DND-41 (cell line): Measurements from ENCODE around the gene MED28.

ENCODE experiments used
- EZH2 ChIP-seq: IDR thresholded peaks from 3 replicates; pipeline ENCODE4 v1.6.1; 2012; ENCODE audit warnings: borderline replicate concordance, low read depth, mild to moderate bottlenecking, moderate library complexity, low read length, inconsistent platforms; ENCODE audit not compliant: severe bottlenecking
- TF ChIP-seq, protein P1 (sequence below): IDR thresholded peaks from 2 replicates; pipeline ENCODE4 v1.5.1; 2012; ENCODE audit warnings: borderline replicate concordance, low read length, moderate library complexity, mild to moderate bottlenecking; ENCODE audit not compliant: poor library complexity, severe bottlenecking; ENCODE audit errors: extremely low read depth

DNA sequence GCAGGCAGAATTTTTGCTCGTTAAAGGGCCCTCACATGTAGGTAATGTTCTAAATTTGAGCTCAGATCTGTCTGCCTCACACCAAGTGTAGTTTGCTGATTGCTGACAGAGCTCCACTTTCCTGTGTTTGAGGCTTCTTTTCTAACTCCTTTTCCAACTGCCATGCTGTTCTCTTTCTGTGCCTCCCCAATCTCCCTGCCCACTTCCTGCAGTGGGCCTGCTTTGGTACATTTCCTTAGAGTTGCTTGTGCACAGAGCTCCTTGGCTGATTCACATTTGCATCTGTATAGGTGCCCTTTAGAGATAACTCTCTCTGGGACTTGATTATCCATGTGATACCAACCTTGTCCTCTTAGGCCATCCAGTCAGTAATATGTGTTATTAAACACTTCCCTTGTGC is 4.5 kb downstream of the MED28 start:
- TF ChIP-seq, protein P1, sequence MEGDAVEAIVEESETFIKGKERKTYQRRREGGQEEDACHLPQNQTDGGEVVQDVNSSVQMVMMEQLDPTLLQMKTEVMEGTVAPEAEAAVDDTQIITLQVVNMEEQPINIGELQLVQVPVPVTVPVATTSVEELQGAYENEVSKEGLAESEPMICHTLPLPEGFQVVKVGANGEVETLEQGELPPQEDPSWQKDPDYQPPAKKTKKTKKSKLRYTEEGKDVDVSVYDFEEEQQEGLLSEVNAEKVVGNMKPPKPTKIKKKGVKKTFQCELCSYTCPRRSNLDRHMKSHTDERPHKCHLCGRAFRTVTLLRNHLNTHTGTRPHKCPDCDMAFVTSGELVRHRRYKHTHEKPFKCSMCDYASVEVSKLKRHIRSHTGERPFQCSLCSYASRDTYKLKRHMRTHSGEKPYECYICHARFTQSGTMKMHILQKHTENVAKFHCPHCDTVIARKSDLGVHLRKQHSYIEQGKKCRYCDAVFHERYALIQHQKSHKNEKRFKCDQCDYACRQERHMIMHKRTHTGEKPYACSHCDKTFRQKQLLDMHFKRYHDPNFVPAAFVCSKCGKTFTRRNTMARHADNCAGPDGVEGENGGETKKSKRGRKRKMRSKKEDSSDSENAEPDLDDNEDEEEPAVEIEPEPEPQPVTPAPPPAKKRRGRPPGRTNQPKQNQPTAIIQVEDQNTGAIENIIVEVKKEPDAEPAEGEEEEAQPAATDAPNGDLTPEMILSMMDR, result no peak
- TF ChIP-seq EZH2, result no peak
